ENCODE data around the gene COPS6.
"Not testable (repeated sequence)": the region's sequence is repeated elsewhere in the genome, so short reads cannot be mapped to it uniquely, and the experiment has no call there.

The COPS6 gene

DNA sequence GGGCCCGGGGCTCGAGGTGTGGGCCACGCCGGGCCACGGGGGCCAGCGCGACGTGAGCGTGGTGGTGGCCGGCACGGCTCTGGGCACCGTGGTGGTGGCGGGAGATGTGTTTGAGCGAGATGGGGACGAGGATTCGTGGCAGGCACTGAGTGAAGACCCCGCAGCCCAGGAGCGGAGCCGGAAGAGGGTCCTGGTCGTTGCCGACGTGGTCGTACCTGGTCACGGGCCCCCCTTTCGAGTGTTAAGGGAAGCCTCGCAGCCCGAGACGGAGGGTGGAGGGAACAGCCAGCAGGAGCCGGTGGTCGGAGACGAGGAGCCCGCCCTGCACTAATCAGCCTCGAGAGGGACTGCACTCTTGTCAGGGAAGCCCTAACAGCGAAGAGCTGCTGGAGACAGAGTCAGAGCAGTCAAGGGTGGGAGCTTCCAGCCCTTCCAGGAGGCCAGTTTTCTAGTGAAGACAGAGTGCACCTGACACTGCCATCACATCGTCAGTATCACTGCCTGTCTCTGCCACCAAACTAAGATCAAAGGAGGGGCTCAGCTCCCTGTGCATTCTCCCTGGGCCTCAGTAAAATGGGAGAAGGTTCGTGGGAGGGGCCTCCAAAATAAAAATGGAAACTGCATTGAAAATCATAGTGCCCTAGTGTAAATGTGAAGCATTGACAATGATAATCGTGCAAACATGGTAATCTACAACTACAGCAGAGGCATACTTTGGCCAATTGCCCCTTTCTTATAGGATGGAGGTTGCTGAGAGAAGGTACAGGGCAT lies 39.3 kb downstream of the COPS6 start:
- peak; percentile 17 for DNase-seq

DNA sequence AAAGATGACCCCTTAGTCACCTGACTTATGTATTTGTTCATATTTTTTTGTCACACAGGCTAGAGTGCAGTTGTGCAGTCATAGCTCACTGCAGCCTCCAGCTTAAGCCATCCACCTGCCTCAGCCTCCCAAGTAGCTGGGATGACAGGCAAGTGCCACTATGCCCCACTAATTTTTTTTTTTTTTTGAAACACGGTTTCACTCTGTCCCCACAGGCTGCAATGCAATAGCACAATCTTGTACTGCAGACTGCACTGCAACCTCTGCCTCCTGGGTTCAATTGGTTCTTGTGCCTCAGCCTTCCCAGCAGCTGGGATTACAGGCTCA lies 39.8 kb downstream of the COPS6 start:
- no peak for DNase-seq

DNA sequence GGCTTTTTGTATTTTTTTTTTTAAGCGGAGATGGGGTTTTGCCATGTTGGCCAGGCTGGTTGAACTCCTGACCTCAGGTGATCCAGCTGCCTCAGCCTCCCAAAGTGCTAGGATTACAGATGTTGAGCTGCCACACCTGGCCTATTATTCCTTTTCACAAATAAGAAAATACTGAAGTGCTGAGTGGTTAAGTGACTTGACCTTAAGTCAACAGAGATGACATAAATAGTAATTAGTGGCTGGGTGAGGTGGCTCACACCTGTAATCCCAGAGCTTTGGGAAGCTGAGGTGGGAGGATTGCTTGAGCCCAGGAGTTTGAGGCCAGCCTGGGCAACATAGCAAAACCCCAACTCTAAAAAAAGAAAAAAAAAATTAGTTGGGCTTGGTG lies 41.4 kb downstream of the COPS6 start:
- not testable (repeated sequence) for DNase-seq

DNA sequence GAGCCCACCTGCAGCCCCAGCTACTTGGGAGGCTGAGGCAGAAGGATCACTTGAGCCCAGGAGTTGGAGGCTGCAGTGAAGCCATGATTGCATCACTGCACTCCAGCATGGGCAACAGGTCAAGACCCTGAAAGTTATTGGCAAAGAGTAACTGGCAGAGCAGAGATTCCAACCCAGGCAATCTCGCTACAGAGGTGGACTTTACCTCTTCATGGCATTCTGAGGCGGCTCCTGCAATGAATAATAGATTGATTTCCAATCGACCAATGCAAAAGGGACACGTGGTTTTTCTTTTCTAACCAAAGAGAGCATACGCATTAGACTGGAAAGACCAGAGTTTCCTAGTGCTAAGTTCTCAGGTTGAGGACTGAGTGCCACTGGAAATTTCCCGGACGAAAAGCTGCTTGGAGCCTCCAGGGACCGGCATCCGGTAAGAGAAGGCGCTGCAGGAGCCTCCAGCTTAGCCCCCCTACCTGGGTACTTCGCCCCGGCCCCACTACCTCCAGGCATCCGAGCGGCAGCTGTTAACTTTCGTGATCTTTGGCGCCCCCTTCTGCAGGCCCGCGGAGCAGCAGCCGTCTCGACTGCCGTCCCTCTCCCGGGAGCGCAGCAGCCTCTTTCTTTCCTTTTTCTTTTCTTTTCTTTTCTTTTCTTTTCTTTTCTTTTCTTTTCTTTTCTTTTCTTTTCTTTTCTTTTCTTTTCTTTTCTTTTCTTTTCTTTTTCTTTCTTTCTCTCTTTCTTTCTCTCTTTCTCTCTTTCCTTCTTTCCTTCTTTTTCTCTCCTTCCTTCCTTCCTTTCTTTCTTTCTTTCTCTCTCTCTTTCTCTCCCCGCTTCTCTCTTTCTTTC lies 42.1 kb downstream of the COPS6 start:
- DNase-seq = peak; percentile 86

DNA sequence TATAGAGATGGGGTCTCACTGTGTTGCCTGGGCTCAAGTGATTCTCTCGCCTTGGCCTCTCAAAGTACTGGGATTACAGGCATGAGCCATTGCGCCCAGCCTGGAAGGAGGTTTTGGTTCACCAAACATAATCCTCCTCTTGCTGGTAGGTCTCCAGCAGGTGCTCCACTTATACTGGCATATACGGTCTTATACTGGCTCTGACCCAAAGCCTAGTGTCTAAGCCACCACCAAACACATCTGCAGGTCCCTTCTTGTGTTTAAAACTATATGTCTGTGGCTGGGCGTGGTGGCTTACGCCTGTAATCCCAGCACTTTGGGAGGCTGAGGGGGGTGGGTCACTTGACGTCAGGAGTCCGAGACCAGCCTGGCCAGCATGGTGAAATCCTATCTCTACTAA lies 43.4 kb downstream of the COPS6 start:
- DNase-seq = no peak

DNA sequence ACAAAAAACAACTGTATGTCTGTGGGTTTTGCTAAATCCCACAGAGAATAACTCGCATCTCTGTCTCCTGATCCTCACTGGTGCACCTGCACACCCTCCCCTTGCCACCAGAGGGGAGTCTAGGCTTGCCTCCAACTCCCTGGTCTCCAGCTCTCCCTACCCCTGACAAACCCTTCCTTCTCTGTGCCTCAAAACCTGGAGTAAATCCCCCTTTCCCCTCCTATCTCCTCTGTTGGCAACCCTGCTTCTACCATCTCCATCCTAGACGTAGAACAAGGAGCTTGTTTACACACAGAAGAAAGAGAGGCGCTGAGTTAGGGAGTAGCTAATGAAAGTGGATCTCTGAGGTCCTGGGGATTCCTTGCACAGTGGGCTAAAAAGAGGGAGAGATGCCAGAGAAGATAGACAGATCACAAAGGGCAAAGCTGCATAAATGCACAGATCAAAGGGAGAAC lies 44.0 kb downstream of the COPS6 start:
- peak; percentile 70 for DNase-seq

DNA sequence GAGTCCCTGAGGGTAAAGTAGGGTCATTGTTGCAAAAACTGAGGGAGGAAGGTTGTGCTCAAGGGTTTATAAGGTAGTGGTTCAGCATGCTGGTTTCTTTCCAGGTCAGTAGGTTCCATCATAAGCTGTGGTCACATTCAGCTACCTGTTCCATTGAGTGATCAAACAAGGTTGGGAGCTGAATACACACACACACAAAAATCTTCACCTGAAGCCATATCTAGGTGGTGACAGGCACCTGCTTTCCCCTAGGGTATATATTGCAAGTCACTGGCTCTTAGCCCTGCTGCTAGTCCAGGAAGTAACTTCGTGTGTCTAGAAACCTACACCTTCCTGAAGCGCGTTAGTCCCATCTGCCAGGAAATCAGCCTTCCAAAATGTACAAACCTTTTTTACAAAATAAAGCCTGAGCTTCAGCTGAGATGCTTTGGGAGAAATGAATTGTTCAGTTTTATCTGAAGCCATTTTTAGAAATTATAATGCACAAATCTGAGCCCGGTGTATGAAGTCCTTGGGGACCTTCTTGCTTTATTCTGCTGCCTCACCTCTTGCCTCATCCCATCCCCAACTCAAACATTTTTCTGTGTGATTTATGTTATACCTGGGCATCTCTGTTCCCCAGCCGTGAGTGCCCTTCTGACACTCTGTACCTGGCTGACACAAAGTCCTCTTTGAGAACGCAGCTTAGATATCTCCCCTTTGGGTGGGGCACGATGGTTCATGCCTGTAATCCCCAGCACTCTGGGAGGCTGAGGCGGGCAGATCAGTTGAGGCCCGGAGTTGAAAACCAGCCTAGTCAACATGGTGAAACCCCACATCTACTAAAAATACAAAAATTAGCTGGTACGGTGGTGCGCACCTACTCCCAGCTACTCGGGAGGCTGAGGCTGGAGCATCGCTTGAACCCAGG lies 49.3 kb downstream of the COPS6 start:
- no peak for DNase-seq

DNA sequence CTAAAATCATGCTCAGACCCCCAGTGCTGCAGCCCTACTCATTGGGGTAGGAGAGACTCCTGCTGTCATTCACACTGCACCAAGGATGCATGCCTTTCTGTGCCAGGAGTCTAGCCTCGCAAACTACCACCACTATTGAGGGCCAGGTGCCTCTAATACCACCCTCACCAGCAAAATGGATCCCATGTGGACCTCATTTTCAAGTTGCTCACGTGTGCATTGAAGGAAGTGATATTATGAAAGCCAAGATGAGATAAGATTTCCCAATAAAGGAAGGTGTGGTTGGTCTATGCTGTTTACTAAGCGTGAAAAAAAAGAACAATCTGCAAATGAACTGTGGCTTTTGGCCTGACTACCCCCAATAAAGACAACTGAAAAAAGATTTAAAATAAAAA lies 52.8 kb downstream of the COPS6 start:
- DNase-seq = no peak

Data from stimulated activated CD4-positive, alpha-beta T cell treated with anti-CD3 and anti-CD28 coated beads, Interleukin-4, amount 100 ng/mL, for 24 hours (primary cell).